ENCODE results near the gene TTC29.

The TTC29 gene

GRCh38 chr4:146840731-146841130 is 104.9 kb downstream of the TTC29 start:
- Histone ChIP-seq H4K91ac (ENCODE audit: low read depth, low read length) (no peak overlapping the region), H2BK12ac (ENCODE audit: low read length) (no peak overlapping the region), H3K79me1 (ENCODE audit: low read length) (no peaks in the 10 kb centered on the region), H2BK120ac (ENCODE audit: insufficient read depth, low read length, poor library complexity) (no peak overlapping the region), H3K4me2 (ENCODE audit: low read length) (no peak overlapping the region), H3K14ac (ENCODE audit: low read length) (no peak overlapping the region), H3K27ac (ENCODE audit: low read depth, low read length) (no peak overlapping the region), H2AK5ac (ENCODE audit: low read length) (no peak overlapping the region), H2AFZ (ENCODE audit: insufficient read depth, low read length, poor library complexity) (no peak overlapping the region), H4K12ac (ENCODE audit: low read depth, low read length) (no peak overlapping the region), H4K8ac (ENCODE audit: low read depth, low read length) (no peak overlapping the region), H3K79me2 (ENCODE audit: control insufficient read depth, insufficient read depth, low read length, poor library complexity) (no peaks in the 10 kb centered on the region), H3K36me3 (ENCODE audit: control insufficient read depth in 1 of 2, insufficient read depth in 2 of 2, low read length in 2 of 2) (no peaks in the 10 kb centered on the region), H3K4me3 (ENCODE audit: low read depth, low read length) (no peak overlapping the region), H3K18ac (ENCODE audit: low read length) (no peak overlapping the region), H3K4me1 (ENCODE audit: control insufficient read depth in 1 of 2, insufficient read depth in 2 of 2, low read length in 2 of 2) (no peaks in the 10 kb centered on the region), H2BK5ac (ENCODE audit: low read depth, low read length, poor library complexity) (no peak overlapping the region), H3K9ac (ENCODE audit: low read length) (no peak overlapping the region), H3K4ac (ENCODE audit: low read depth, low read length) (no peak overlapping the region), H3K27me3 (ENCODE audit: insufficient read depth, low read length) (no peaks in the 10 kb centered on the region), H3K9me3 (ENCODE audit: insufficient read depth, low read depth, low read length) (no peaks in the 10 kb centered on the region), H3K23ac (ENCODE audit: low read length) (no peak overlapping the region)
- no peak for DNase-seq

GRCh38 chr4:146835096-146835495 is 110.6 kb downstream of the TTC29 start:
- Histone ChIP-seq H3K4me3 (ENCODE audit: low read depth, low read length) (no peak overlapping the region), H3K14ac (ENCODE audit: low read length) (no peak overlapping the region), H2AK5ac (ENCODE audit: low read length) (no peak overlapping the region), H3K79me2 (ENCODE audit: control insufficient read depth, insufficient read depth, low read length, poor library complexity) (no peaks in the 10 kb centered on the region), H2BK5ac (ENCODE audit: low read depth, low read length, poor library complexity) (no peak overlapping the region), H2AFZ (ENCODE audit: insufficient read depth, low read length, poor library complexity) (no peak overlapping the region), H4K8ac (ENCODE audit: low read depth, low read length) (no peak overlapping the region), H3K9me3 (ENCODE audit: insufficient read depth, low read depth, low read length) (no peaks in the 10 kb centered on the region), H2BK12ac (ENCODE audit: low read length) (no peak overlapping the region), H3K18ac (ENCODE audit: low read length) (no peak overlapping the region), H3K23ac (ENCODE audit: low read length) (no peak overlapping the region), H3K4me1 (ENCODE audit: control insufficient read depth in 1 of 2, insufficient read depth in 2 of 2, low read length in 2 of 2) (no peaks in the 10 kb centered on the region), H3K4ac (ENCODE audit: low read depth, low read length) (no peak overlapping the region), H3K27ac (ENCODE audit: low read depth, low read length) (no peak overlapping the region), H4K12ac (ENCODE audit: low read depth, low read length) (no peak overlapping the region), H3K27me3 (ENCODE audit: insufficient read depth, low read length) (no peaks in the 10 kb centered on the region), H2BK120ac (ENCODE audit: insufficient read depth, low read length, poor library complexity) (no peak overlapping the region), H3K79me1 (ENCODE audit: low read length) (no peaks in the 10 kb centered on the region), H3K36me3 (ENCODE audit: control insufficient read depth in 1 of 2, insufficient read depth in 2 of 2, low read length in 2 of 2) (no peaks in the 10 kb centered on the region), H4K91ac (ENCODE audit: low read depth, low read length) (no peak overlapping the region), H3K9ac (ENCODE audit: low read length) (no peak overlapping the region), H3K4me2 (ENCODE audit: low read length) (no peak overlapping the region)
- no peak for DNase-seq
- no CpG with 5 or more reads among the region's 1 CpG for WGBS (ENCODE audit: extremely low coverage, insufficient coverage, insufficient read length)

- Histone ChIP-seq H3K23ac (ENCODE audit: low read length) (no peak overlapping the region), H3K36me3 (ENCODE audit: control insufficient read depth in 1 of 2, insufficient read depth in 2 of 2, low read length in 2 of 2) (no peaks in the 10 kb centered on the region), H2AK5ac (ENCODE audit: low read length) (no peak overlapping the region), H3K79me1 (ENCODE audit: low read length) (no peaks in the 10 kb centered on the region), H2BK12ac (ENCODE audit: low read length) (no peak overlapping the region), H3K27me3 (ENCODE audit: insufficient read depth, low read length) (no peaks in the 10 kb centered on the region), H3K9ac (ENCODE audit: low read length) (no peak overlapping the region), H3K14ac (ENCODE audit: low read length) (no peak overlapping the region), H3K9me3 (ENCODE audit: insufficient read depth, low read depth, low read length) (no peaks in the 10 kb centered on the region), H3K4me2 (ENCODE audit: low read length) (no peak overlapping the region), H3K4me1 (ENCODE audit: control insufficient read depth in 1 of 2, insufficient read depth in 2 of 2, low read length in 2 of 2) (no peaks in the 10 kb centered on the region), H3K4me3 (ENCODE audit: low read depth, low read length) (no peak overlapping the region), H3K18ac (ENCODE audit: low read length) (no peak overlapping the region), H3K27ac (ENCODE audit: low read depth, low read length) (no peak overlapping the region), H4K8ac (ENCODE audit: low read depth, low read length) (no peak overlapping the region), H3K4ac (ENCODE audit: low read depth, low read length) (no peak overlapping the region), H2BK120ac (ENCODE audit: insufficient read depth, low read length, poor library complexity) (no peak overlapping the region), H2AFZ (ENCODE audit: insufficient read depth, low read length, poor library complexity) (no peak overlapping the region), H3K79me2 (ENCODE audit: control insufficient read depth, insufficient read depth, low read length, poor library complexity) (no peaks in the 10 kb centered on the region), H4K12ac (ENCODE audit: low read depth, low read length) (no peak overlapping the region), H4K91ac (ENCODE audit: low read depth, low read length) (no peak overlapping the region), H2BK5ac (ENCODE audit: low read depth, low read length, poor library complexity) (no peak overlapping the region)
- WGBS (ENCODE audit: extremely low coverage, insufficient coverage, insufficient read length): no CpG with 5 or more reads among the region's 6 CpGs
- no peak for DNase-seq
These were observed 111.2 kb downstream of the TTC29 start for GRCh38 chr4:146834263-146835034.

DNA sequence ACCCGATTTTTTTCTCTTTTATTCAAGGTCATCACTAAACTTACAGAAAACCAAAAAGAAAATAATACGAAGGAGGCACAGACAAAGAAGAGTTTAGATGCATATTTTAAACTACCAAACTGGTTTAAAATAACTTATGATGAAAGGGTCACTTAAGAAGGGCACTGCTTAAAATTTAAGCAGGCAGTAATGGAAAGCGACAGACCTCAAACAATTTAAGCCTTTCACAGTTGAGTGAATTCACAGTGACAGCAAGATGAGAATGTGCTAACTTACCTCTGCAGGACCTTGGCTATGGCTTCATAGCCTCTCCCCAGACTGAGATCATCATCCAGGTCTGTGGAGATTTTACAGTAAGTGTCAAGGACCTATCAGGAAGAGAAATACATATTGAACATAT is 112.1 kb downstream of the TTC29 start:
- DNase-seq: no peak
- H2BK120ac ChIP-seq (ENCODE audit: insufficient read depth, low read length, poor library complexity): no peak overlapping the region
- no peak overlapping the region for H2AFZ ChIP-seq (ENCODE audit: insufficient read depth, low read length, poor library complexity)
- H3K4me2 ChIP-seq (ENCODE audit: low read length): no peak overlapping the region
- no peaks in the 10 kb centered on the region for H3K4me1 ChIP-seq (ENCODE audit: control insufficient read depth in 1 of 2, insufficient read depth in 2 of 2, low read length in 2 of 2)
- no peaks in the 10 kb centered on the region for H3K36me3 ChIP-seq (ENCODE audit: control insufficient read depth in 1 of 2, insufficient read depth in 2 of 2, low read length in 2 of 2)
- no CpG with 5 or more reads among the region's 3 CpGs for WGBS (ENCODE audit: extremely low coverage, insufficient coverage, insufficient read length)
- no peak overlapping the region for H3K4me3 ChIP-seq (ENCODE audit: low read depth, low read length)
- H4K12ac ChIP-seq (ENCODE audit: low read depth, low read length): no peak overlapping the region
- H3K9ac ChIP-seq (ENCODE audit: low read length): no peak overlapping the region
- H4K91ac ChIP-seq (ENCODE audit: low read depth, low read length): no peak overlapping the region
- no peak overlapping the region for H3K23ac ChIP-seq (ENCODE audit: low read length)
- H3K14ac ChIP-seq (ENCODE audit: low read length): no peak overlapping the region
- H3K27me3 ChIP-seq (ENCODE audit: insufficient read depth, low read length): no peaks in the 10 kb centered on the region
- H2AK5ac ChIP-seq (ENCODE audit: low read length): no peak overlapping the region
- no peak overlapping the region for H3K4ac ChIP-seq (ENCODE audit: low read depth, low read length)
- no peaks in the 10 kb centered on the region for H3K79me2 ChIP-seq (ENCODE audit: control insufficient read depth, insufficient read depth, low read length, poor library complexity)
- no peaks in the 10 kb centered on the region for H3K79me1 ChIP-seq (ENCODE audit: low read length)
- no peak overlapping the region for H3K27ac ChIP-seq (ENCODE audit: low read depth, low read length)
- H3K18ac ChIP-seq (ENCODE audit: low read length): no peak overlapping the region
- no peak overlapping the region for H2BK5ac ChIP-seq (ENCODE audit: low read depth, low read length, poor library complexity)
- no peaks in the 10 kb centered on the region for H3K9me3 ChIP-seq (ENCODE audit: insufficient read depth, low read depth, low read length)
- no peak overlapping the region for H2BK12ac ChIP-seq (ENCODE audit: low read length)
- no peak overlapping the region for H4K8ac ChIP-seq (ENCODE audit: low read depth, low read length)
